Measurements from ENCODE around the gene EIF3L.

GRCh38 chr22:37803195-37803638 lies 46.0 kb upstream of the EIF3L start:
- no peak for TF ChIP-seq EZH2 (IDR thresholded peaks at IDR 0.05)
- TF ChIP-seq FOXP2 (optimal IDR thresholded peaks at IDR 0.05; ENCODE audit: control extremely low read depth, extremely low read length, insufficient read depth): no peak
- no peak for TF ChIP-seq POLR2AphosphoS5 (IDR thresholded peaks at IDR 0.05; ENCODE audit: borderline replicate concordance, low read depth, low read length)
